GM18951 (cell line): ENCODE data around the gene FOXA1.

Source experiments
- POLR2A ChIP-seq: IDR thresholded peaks from 4 replicates; pipeline ENCODE4 v1.6.1; 2011; ENCODE audit warnings: mild to moderate bottlenecking; ENCODE audit not compliant: insufficient read length, insufficient read depth; ENCODE audit errors: extremely low read depth
- in situ Hi-C: fragments of 300-500 bp; cut with MboI; formaldehyde crosslinking; loops from one replicate; pipeline ENCODE4 v1.12.0; 2022; ENCODE audit warnings: low sequenced_read_pairs, mixed read lengths, inconsistent platforms; ENCODE audit not compliant: unreplicated experiment

Gene FOXA1

DNA sequence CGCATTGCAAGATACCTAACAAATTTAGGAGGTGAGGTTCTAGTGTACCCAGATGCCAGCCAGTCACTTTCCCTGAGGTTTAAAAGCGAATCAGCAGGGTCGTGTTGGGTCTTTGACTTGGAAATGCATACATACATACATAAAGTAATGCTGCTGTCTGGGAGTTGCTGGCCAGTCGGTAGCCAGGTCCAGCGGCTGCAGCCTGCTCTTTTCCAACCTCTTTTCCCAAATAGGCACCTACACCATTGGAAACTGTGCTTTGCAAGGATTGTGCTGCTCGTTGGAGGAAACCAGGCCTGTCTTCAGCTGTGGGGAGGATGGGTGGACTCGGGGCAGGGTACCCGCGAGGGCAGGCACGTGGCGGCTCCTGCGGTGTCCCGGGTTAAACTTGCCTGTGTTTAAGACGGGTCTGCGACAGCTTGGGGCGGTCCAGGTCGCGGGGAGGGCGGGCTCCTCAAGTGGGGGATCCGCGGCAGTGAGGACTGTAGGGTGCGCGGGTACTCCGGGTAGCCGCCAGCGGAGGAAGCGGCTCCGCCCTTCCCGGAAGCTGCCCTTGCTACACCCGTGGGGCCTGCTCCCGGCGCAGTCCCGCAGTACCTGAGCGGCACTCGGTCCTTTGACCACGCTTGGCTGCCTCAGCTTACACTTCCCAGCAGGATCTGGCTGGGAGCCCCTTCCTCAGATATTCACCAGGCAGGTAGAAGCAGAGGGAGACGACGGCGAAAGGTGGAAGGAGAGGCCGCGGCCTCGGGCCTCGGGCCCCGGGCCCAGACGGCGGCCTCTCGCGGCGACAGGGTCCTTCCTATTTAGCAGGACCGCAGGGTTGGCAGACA is 3.1 kb upstream of the FOXA1 start:
- in situ Hi-C loops, result no loop called here

GRCh38 chr14:37597538-37597913 is 2.5 kb upstream of the FOXA1 start:
- in situ Hi-C loops, result no loop called here
- no peak for TF ChIP-seq POLR2A

More for the DNA sequence above, 3.1 kb upstream of the FOXA1 start:
- TF ChIP-seq POLR2A, result no peak

GRCh38 chr14:37596790-37597472 is 1.9 kb upstream of the FOXA1 start:
- in situ Hi-C loops, result no loop called here
- TF ChIP-seq POLR2A, result no peak

DNA sequence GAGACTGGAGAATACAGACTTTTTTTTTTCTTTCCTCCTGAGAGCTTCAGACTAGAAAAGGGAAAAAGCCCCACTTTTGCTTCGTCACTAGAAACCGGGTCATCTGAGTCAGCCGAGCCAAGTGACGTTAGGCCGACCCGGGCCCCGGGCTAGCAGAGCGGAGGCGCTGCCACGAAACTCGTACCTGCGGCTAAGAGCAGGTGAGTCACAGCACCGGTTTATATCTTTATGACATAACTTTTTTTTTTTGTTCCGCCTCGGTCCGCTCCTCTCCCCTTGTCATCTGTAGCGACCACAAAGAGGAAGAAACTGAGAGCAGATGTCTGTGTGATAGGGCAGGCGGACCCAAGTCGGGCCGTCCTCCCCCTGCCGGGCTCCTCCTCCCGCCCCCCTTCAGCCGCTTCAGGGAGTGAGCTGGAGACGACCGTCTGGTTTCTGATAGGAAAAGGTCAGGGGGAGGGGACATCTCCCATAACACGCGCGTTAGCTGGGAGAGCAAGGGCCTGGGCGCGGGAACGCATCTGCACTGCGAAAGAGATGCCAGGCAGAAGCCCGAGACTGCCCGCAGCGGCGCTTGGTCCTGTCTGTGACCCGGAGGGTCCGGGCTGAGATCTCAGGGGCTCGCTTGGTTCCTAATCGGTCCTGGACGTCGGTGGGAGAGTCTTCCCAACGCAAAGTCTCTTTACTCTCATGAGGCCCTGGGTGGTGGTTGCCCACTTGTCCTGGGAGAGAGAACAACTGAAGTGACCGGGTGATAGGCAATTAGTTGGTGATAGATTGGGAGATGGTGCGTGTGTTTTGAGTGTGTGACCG is 966 bp upstream of the FOXA1 start:
- TF ChIP-seq POLR2A, result no peak
- in situ Hi-C loops, result no loop called here

DNA sequence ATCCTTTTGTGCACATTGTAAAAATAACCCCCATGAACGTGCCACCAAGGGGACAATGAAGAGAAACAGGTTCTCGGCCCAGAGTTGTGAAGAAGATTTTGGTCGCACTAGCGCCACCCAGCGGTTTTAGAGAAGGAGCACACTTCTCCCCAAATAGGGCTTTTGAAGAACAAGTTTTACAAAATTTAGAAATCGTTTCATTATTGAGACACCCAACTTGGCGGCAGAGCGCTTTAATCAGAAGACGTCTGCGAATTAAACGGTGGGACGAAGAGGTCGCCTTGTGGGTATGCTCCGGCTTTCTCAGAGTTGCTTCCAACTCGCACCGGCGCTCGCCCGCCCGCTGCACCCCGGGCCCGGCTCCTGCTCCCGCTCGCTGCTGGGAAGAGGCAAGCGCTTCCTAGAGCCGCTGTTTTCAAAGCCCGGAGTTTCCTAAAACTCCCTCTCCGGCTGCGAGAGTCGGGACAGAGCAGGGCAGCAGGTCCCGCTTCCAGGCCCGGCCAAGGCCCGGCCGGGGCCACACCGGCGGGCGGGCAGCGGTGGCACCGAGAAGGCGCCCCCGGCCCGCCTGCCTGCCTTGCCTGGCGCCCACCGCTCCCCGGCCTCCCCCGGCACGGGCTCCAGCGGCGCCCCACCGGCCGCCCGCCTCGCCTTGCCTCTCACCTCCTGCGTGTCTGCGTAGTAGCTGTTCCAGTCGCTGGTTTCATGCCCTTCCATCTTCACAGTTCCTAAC is 645 bp downstream of the FOXA1 start:
- no peak for TF ChIP-seq POLR2A
- in situ Hi-C loops, result no loop called here

GRCh38 chr14:37593511-37594237 is 1.4 kb downstream of the FOXA1 start:
- in situ Hi-C loops, result no loop called here
- no peak for TF ChIP-seq POLR2A

GRCh38 chr14:37592482-37593408 is 2.3 kb downstream of the FOXA1 start:
- no peak for TF ChIP-seq POLR2A
- in situ Hi-C loops, result no loop called here

GRCh38 chr14:37591941-37592481 is 3.0 kb downstream of the FOXA1 start:
- no peak for TF ChIP-seq POLR2A
- in situ Hi-C loops, result no loop called here

GRCh38 chr14:37591311-37591940 is 3.6 kb downstream of the FOXA1 start:
- in situ Hi-C loops, result no loop called here

GRCh38 chr14:37590428-37591139 is 4.5 kb downstream of the FOXA1 start:
- in situ Hi-C loops, result no loop called here
- no peak for TF ChIP-seq POLR2A

More at GRCh38 chr14:37591311-37591940, 3.6 kb downstream of the FOXA1 start:
- TF ChIP-seq POLR2A, result no peak
